HG03196 (cell line): Measurements from ENCODE around the gene DNAJC4.
A peak's percentile ranks its signal among the peaks of the same experiment; 100 is the strongest.

ENCODE experiments used
- ATAC-seq: cut with Tn5 transposase; IDR thresholded peaks from one replicate; pipeline ENCODE4 v1.9.1; 2021; ENCODE audit not compliant: unreplicated experiment

The DNAJC4 gene

DNA sequence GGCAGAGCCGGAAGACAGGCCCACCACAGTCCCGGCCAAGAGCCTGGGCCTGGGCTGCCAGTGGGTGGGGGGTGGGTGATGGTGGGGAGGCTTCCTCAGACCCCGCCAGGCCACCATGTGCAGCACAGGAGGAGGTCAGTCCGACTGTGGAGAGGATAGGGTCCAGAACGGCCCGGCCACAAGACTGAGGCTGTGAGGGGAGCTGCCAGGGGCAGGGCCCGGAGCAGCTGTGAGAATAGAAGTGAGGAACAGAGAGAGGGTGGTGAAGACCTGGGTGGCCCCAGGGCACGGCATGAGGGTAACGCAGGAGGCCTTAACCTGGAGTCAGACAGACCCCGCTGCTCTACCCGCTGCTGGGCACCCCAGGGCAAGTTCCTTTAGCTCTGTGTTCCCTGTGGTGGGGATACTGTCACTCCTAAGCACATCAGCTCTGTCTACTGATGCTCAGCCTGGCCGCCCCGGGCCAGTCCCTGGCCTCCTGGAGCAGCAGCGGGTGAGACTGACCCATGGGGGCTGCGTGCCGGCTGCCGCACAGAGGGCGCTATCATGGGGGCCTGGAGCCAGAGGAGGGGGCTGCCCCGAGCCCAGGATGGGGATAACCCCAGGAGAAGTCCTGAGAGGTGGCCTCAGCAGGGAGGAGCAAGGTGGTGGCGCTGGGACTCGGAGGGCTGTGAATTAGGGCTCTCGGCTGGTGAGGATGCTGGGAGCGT is 22.1 kb upstream of the DNAJC4 start:
- ATAC-seq: no peak

DNA sequence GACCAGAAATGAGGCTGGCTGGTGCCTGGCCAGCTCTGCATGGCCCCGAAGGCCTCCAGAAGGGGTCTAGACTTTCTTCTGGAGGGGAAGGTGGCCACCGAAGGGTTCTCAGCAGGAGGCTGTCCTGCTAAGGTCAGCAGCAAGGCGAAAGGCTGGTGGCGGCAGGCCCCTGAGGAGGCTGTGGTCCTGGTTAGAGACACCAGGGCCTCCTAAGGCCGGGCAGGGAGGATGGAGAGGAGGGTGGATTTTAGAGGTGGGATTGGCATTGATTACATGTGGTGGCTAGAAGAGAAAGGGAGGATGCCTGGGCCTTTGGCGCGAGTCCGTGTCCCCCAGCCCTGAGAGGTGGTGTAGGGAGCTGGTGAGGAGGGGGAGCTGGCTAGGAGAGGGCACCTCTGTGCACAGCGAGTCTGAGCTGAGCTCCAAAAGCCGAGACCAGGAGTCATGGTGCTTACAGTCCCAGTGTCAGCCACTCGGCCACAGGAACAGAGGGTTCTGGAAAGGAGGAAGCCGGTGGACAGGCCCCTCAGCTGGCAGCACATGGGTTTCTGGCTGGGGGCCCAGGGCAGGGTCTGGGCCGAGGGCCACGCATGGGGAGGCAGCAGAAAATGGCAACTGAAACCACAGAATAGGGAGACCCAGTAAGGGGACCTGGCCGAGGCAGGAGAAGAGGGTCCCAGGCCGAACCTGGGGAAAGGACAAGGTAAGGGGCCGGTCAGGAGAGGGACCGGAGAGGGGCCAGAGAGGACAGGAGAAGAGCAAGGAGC is 21.4 kb upstream of the DNAJC4 start:
- ATAC-seq: no peak

DNA sequence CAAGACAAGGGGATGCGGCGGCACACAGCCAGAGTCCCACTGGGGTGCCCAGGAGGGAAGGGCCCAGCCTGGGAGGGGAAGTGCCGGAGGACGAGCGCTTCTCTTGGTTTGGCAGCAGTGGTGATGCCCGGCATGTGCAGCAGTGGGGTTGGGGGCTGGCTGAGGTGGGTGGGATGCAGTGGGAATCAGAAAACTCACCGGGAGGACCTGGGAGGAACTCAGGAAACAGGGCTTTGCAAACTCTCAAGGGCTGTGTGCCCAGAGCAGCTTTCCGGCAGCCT is 20.8 kb upstream of the DNAJC4 start:
- ATAC-seq: no peak

DNA sequence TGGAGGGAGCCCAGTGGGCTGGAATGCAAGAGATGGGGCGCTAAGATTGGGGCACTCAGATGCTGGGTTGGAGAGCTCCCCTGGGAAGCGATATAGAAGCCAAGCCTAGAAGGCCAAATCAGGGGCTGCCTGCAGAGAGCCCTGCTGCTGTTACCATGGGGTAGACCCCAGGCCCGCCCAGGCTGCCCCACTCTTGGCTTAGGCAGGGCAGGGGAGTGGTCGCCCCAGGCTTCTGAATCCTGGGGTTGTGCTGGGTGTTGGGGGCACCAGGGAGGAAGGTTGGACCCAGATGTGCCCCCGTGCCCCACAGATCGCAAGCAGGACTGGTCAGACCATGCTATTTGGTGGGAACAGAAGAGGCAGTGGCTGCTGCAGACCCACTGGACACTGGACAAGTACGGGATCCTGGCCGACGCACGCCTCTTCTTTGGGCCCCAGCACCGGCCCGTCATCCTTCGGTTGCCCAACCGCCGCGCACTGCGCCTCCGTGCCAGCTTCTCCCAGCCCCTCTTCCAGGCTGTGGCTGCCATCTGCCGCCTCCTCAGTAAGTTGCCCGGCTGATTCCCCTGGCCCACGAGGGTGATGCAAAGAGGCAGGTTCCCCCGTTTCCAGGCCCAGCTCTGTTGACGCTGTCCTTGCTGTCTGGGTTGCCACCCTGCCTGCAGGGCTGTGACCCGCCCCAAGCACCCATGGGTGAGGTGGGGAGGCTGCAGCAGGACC is 19.9 kb upstream of the DNAJC4 start:
- no peak for ATAC-seq

DNA sequence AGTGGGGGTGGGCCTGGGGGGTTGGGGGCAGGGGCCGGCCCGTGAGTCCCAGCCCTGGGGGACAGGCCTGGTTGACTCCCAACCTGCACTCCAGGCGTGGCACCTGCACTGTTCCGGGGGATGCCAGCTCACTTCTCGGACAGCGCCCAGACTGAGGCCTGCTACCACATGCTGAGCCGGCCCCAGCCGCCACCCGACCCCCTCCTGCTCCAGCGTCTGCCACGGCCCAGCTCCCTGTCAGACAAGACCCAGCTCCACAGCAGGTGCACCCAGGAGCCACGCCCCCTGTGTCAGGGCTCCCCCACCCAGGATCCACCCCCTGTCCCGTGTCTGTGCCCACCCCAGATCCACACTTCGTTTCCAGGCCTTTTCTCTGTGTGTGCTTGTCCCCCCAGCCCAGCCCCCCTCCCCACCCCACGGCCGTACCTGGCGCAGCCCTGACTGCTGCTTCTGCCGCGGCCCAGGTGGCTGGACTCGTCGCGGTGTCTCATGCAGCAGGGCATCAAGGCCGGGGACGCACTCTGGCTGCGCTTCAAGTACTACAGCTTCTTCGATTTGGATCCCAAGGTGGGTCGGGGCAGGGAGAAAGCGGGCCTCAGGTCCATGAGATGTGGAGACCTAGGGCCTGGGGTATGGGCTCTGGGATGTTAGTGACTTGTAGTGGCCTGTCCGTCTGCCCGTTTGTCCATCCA is 19.0 kb upstream of the DNAJC4 start:
- ATAC-seq: no peak

DNA sequence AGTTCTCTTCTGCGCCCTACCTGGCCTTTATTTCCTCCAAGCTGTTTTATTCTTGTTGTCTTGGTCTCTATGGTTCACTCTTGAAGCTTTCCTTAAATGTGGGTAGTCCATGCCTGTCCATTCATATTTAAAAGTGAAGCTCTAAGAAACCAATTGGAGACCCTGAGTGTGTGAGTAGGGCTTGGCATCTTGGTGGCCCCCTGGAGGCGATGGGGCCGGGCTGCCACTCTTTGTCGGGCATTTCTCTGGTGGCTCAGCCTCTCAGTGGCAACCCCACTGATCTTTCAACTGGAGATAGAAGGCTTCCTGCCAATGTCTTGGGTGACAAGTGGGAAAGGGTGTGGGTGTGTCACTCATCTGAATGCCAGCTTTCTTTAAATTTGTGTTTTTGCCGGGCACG is 13.5 kb upstream of the DNAJC4 start:
- no peak for ATAC-seq

DNA sequence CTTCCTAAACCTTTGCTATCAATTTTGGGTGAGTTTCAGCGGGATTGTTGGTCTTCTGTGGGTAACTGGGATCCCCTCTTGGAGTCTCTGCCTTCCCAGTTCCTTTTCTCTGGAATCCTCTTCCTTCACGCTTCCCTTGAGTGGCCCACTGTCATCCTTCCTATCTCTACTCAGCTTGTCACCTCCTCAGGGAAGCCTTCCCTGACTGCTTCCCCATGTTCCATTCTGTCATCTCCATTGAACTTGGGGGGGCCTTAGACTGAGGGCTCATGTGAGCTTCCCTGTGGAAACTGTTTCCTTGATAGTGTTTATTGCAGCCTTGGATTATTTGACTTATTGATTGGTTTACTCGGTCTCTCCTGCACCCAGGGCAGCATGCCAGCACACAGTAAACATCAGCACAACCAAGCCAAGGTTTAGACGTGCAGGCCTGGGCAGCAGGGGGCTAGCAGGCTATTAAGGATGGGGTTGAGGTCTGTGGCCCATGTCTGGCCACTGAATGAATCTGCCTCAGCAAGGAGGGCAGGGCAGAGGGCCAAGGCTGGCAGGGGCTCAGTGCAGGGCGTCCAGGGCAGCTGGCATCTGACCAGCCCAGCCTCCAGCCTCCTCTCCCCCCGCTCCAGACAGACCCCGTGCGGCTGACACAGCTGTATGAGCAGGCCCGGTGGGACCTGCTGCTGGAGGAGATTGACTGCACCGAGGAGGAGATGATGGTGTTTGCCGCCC is 11.6 kb upstream of the DNAJC4 start:
- no peak for ATAC-seq

DNA sequence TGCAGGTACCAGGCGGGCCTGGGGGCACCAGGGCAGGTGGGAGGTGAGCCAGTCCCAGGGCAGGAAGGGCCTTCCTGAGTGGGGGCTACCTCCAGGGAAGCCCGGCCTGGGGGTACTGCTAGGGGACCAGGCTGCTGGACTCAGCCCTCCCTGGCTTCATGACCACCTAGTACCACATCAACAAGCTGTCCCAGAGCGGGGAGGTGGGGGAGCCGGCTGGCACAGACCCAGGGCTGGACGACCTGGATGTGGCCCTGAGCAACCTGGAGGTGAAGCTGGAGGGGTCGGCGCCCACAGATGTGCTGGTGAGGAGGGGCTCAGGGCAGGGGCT is 11.0 kb upstream of the DNAJC4 start:
- ATAC-seq: no peak

DNA sequence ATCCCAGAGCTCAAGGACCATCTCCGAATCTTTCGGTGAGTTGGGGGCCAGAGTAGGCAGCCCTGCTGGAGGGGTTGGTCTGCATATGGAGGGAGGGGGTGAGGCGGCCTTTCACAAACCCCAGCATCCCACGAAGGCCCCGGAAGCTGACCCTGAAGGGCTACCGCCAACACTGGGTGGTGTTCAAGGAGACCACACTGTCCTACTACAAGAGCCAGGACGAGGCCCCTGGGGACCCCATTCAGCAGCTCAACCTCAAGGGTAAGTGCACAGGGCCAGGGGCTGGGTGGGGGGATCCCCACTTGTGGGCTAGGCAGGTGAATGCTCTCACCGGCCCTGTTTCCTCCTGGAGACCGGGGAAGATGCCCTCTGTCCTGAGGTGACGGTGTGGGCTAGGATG is 10.6 kb upstream of the DNAJC4 start:
- no peak for ATAC-seq

DNA sequence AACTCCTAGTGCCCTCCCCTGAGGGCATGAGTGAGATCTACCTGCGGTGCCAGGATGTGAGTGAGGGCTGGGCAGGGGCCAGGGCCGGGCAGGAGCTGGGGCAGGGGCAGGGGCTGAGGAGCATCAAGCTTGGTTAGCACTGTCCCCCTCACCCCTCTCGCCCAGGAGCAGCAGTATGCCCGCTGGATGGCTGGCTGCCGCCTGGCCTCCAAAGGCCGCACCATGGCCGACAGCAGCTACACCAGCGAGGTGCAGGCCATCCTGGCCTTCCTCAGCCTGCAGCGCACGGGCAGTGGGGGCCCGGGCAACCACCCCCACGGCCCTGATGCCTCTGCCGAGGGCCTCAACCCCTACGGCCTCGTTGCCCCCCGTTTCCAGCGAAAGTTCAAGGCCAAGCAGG is 10.1 kb upstream of the DNAJC4 start:
- ATAC-seq: no peak

DNA sequence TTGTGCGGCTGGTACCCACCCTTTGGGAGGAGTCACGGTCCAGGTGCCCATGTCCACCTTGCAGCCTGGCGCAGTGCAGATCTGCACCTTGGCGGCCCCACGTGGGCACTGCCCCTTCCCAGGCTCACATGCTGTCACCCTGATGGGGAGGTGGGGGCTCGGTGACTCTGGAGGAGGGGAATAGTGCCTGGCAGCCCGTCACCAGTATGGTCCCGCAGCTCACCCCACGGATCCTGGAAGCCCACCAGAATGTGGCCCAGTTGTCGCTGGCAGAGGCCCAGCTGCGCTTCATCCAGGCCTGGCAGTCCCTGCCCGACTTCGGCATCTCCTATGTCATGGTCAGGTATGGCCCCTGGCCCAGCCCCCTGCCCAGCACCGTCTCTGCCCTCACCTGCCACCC is 9.6 kb upstream of the DNAJC4 start:
- ATAC-seq: no peak

DNA sequence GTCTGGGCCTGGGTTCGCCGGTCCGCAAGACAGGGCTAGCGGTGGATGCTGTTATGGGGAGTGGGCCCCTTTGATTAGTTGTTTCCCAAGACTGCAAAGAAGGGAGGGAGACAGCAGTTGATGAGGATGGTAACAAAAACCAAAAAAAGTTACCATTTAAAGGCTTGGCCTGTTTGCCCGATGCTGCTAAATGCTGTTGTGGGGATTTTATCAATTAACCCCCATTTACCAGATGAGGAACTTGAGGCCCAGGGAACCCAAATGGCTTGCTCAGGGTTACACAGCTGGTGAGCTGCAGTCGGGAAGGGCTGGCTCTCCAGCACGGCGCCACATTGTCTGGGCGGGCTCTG is 7.7 kb upstream of the DNAJC4 start:
- ATAC-seq: no peak

DNA sequence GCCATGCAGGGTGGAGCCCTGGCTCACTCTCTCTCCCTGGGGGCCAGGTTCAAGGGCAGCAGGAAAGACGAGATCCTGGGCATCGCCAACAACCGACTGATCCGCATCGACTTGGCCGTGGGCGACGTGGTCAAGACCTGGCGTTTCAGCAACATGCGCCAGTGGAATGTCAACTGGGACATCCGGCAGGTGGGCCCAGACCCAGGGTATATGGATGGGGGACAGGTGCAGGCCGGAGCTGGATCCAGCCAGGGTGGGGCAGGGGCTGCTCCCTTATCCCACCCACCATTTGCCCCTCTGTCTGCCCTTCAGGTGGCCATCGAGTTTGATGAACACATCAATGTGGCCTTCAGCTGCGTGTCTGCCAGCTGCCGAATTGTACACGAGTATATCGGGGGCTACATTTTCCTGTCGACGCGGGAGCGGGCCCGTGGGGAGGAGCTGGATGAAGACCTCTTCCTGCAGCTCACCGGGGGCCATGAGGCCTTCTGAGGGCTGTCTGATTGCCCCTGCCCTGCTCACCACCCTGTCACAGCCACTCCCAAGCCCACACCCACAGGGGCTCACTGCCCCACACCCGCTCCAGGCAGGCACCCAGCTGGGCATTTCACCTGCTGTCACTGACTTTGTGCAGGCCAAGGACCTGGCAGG is 7.2 kb upstream of the DNAJC4 start:
- no peak for ATAC-seq

DNA sequence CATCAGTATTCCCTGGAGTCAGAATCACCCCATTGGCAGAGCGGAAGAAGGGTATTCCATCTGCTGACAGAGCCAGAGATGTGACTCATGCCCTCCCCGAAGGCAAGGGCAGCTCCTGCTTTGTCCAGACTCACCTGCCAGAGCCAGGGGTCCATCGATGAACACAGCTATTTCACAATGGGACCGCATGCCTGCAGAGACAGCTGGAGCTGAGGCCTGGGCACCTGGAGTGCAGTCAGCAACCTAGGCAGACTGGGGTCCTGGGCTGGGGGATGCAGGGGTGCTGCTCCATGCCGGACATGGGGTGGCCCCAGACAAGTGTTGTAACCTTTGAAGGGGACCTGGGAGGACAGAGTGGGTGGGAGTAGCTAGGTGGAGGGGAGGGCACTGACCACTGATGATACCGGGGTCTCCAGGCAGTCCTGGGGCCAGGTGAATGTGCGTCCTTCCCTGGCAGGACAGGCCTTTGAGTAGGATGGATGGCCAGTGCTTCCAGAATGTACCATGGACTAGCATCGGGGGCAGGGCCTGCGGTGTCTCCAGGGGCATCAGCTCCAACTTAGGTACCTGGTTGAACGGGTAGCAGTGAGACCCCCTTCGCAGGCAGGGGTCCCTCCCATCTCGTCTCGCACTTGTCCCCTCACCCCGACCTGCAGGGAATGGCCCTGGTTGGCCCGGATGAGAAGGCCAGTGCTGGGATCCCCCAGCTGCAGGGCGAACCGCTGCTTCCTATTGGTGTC is 6.0 kb upstream of the DNAJC4 start:
- ATAC-seq: no peak

DNA sequence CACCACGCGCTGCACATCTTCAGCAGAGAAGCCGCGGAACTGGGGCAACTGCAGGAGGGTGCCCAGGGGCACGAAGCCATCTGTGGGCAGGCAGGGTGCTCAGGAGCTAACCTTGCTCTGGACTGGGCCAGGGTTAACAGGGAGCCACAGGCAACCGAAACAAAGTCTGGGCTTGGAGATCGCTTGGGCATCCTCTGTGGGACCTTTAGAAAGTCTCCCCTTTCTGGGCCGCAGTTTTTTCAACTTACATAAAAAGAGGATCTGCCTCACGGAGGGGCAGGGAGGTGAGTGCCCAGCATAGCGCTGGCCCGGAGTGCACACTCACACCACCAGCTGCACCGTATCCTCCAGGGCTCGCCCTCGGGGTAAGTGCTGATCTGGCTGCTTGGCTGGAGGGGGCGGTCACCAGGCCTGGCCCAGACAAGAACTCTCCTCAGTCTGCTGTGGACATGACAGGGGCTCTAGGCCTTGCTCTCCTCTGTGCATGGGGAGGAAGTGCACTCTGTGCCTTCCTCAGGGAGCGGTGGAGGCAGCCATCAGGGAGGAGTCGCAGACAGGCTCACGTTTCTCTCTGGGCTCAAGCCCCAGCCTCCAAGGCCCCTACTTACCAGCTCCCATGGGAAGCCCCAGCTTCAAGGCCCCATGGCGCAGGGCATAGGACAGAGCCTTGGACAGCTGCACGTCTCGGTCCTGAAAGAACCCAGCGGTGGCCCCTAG is 5.3 kb upstream of the DNAJC4 start:
- no peak for ATAC-seq

DNA sequence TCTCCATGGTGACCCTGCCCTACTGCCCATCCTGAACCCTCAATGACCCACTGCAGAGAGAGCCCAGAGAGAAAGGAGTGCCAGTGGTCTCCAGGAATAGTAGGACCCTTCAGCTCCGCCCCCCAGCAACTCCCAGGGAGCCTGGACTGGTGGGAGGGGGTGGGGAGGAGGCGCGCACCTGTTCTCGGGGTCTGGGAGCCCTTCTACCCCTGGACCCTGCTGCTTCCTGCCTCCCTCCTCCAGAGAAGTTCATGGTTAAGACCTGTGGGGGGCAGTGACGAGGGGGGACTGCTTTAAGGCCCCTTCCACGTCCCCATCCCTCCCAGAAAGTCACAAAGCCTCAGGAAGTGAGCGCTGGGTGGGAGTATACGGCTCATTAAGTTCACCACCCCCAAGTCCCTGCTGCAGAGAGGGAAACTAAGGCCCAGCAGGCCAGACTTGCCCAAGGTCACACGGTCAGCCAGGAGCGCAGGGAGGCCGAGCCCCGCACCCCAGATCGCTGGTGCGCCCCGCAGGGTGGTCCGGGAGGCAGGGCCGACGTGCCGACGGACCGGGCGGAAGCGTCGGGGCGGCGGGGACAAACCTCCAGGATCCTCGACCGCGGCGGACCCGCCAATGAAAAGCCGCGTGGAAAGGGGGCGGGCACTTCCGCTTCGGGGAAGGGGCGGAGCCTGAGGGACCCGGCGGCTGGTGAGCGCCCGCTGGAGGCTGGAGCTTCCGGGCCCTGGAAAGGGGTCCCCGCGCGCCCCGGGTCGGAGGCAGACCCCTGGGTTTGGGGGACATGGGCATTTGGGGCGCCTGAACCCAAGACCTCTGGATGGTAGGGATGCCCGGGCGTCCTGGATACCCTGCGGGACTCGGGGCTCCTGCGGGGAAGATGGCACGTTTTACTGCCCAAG is 4.5 kb upstream of the DNAJC4 start, which contains the start of the genes NUDT22 and TRPT1:
NUDT22 (plus strand) TSS at position 667 of the 899 bp plus-strand sequence. CDS start 379 bp downstream, outside the sequence.
TRPT1 (minus strand) TSS at position 579 of the 899 bp plus-strand sequence; CDS start at position 253, 326 bp downstream.
- ATAC-seq: peak; percentile 45

DNA sequence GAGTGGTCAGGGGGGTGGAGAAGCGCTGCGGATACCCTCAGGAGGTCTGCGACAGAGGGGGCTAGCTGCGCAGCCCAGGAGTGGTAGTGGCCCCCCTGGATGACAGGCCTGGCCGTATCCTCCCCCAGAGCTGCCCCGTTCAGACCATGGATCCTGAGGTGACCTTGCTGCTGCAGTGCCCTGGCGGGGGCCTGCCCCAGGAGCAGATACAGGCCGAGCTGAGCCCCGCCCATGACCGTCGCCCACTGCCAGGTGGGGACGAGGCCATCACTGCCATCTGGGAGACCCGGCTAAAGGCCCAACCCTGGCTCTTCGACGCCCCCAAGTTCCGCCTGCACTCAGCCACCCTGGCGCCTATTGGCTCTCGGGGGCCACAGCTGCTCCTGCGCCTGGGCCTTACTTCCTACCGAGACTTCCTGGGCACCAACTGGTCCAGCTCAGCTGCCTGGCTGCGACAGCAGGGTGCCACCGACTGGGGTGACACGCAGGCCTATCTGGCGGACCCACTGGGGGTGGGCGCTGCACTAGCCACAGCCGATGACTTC is 3.8 kb upstream of the DNAJC4 start:
- ATAC-seq: peak; percentile 23

DNA sequence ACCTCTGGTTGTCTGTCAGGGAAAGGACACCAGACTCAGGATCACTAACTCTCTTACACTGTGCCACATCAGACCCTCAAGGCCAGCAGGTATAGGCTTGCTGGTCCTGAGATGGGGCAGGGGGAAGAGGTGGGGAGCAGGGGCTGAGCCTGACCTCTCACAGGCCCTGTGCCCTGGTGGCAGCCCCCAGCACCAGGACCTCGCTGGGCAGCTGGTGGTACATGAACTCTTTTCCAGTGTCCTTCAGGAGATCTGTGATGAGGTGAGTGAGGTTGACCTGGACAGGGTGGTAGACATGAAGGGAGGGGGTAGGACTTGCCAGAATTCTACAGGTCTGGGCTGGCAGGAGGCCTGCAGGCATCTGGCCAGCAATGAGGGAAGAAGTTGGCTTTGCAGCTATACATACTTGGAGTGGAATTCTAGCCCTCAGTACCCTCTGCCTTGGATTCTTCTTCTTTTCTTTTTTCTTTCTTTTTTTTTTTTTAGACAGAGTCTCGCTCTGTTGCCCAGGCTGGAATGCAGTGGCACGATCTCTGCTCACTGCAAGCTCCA is 2.9 kb upstream of the DNAJC4 start:
- ATAC-seq: no peak
